GM23338 (cell line): Measurements from ENCODE around the gene ARL2.

Experiments
- CTCF ChIP-seq, 2 experiments: fragments of 200-600 bp in 1 of 2; sonication (generic) in 1 of 2; conservative IDR thresholded peaks; 2 replicates each; pipeline versions ENCODE4 v1.5.1 to v1.6.1; 2016 to 2017; ENCODE audit warnings: antibody characterized with exemption in 2 of 2, low read depth in 2 of 2, mild to moderate bottlenecking in 2 of 2, moderate library complexity in 1 of 2
- EZH2 ChIP-seq: fragments of 200-600 bp; sonication (generic); IDR thresholded peaks from one replicate; pipeline ENCODE4 v1.8.0; 2017; ENCODE audit warnings: antibody characterized with exemption, mild to moderate bottlenecking, low read depth; ENCODE audit not compliant: unreplicated experiment
- EZH2phosphoT487 ChIP-seq: fragments of 200-600 bp; sonication (generic); IDR thresholded peaks from one replicate; pipeline ENCODE4 v1.8.1; 2018; ENCODE audit warnings: antibody characterized with exemption; ENCODE audit not compliant: unreplicated experiment
- POLR2AphosphoS5 ChIP-seq: IDR thresholded peaks from 2 replicates; pipeline ENCODE4 v1.6.1; 2016; ENCODE audit warnings: antibody characterized with exemption, low read depth
- REST ChIP-seq: IDR thresholded peaks from one replicate; pipeline ENCODE4 v1.6.1; 2018; ENCODE audit warnings: antibody characterized with exemption; ENCODE audit not compliant: unreplicated experiment
- STAT1 ChIP-seq: IDR thresholded peaks from one replicate; pipeline ENCODE4 v1.6.1; 2016; ENCODE audit warnings: antibody characterized with exemption; ENCODE audit not compliant: unreplicated experiment

- no peak for TF ChIP-seq POLR2AphosphoS5
- TF ChIP-seq CTCF (conservative IDR thresholded peaks at IDR 0.05; ENCODE audit: low read depth in 2 of 2): peak in 1 of 2 experiments; percentile 30; a peak in 1 of 4 replicates
- TF ChIP-seq EZH2phosphoT487: no peak
- TF ChIP-seq REST: no peak
- no peak for TF ChIP-seq EZH2
- TF ChIP-seq STAT1: no peak
Measured at GRCh38 chr11:65045061-65045460, 31.1 kb downstream of the ARL2 start.
